GM23248 (cell line): ENCODE measurements around the gene ADAMTS15.

Experiments
- EZH2 ChIP-seq: fragments of 200-600 bp; sonication (generic); IDR thresholded peaks from 2 replicates; pipeline ENCODE4 v1.6.1; 2018; ENCODE audit warnings: antibody characterized with exemption, mild to moderate bottlenecking; ENCODE audit not compliant: insufficient read depth, poor library complexity, severe bottlenecking
- EZH2phosphoT487 ChIP-seq: fragments of 200-600 bp; sonication (generic); IDR thresholded peaks from 2 replicates; pipeline ENCODE4 v1.6.1; 2018; ENCODE audit warnings: antibody characterized with exemption, moderate library complexity, mild to moderate bottlenecking, low read depth; ENCODE audit not compliant: insufficient read depth

DNA sequence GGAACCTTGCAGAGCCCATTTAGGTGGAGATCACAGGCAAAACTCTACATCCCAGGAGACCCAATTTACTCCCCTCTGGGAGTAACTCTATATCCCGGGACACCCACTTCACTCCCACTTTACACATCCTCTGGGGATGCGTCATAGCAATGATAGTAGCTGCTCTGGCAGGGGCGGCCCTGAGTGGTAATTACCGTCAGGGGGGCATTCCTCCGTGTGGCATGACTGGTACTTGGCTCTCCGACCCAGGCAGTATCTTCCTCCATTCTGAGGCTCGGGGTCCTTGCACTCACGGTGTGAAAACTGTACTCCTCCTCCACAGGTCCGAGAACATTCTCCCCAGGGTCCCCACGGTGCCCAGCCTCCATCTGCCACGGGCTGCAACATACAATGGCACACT lies 37.2 kb upstream of the ADAMTS15 start:
- TF ChIP-seq EZH2, result no peak
- no peak for TF ChIP-seq EZH2phosphoT487
